Stimulated activated naive CD4-positive, alpha-beta T cell (primary cell): Measurements from ENCODE around the gene HNF1A.
A peak's percentile ranks its signal among the peaks of the same experiment; 100 is the strongest.

Experiments used
- DNase-seq, 6 experiments: peaks; one replicate each; lab custom pipeline; 2025; lab: John Stamatoyannopoulos, UW

HNF1A gene

DNA sequence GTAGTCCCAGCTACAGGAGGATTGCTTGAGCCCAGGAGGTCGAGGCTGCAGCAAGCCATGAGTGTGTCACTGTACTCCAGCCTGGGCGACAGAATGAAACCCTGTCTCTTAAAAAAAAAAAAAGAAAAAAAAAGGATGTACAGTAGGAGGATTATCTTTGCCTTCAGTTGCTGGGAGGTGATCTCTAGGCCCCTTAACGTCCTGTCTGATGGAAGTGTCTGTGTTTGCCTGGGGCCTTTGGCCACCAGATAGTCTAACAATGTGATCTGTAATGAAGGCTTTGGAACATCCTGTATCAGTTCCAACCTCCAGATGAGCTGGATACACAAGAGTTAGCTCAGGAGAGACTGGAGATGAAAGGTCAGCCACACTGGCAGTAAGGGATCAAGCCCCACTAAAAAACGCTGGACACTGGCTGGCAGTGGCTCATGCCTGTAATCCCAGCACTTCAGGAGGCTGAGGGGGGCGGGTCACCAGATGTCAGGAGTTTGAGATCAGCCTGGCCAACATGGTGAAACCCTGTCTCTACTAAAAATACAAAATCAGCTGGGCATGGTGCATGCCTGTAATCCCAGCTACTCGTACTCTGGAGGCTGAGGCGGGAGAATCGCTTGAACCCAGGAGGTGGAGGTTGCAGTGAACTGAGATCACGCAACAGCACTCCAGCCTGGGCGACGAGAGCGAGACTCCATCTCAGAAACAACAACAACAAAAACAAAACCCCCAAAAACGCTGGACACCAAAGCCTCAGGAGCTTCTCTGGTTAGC lies 19.0 kb upstream of the HNF1A start:
- no peak for DNase-seq

DNA sequence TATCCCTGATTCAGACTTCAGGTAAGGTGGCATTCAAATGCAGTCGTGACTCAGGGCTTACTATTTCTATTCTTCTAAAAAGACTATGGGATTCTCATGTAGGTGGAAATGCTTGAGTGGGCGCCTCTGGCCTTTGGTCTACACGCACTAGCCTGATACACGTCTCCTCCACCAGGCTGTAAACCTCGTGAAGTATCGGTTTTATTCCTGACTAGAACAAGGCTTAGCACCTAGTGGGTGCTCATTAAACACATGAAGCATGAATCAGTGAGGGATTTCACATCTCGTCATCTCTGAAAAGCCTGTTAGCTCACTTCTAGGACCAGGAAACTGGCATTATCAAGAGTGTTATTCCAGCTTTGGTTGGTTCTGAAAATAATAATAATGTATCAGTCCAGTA lies 17.7 kb upstream of the HNF1A start:
- no peak for DNase-seq

DNA sequence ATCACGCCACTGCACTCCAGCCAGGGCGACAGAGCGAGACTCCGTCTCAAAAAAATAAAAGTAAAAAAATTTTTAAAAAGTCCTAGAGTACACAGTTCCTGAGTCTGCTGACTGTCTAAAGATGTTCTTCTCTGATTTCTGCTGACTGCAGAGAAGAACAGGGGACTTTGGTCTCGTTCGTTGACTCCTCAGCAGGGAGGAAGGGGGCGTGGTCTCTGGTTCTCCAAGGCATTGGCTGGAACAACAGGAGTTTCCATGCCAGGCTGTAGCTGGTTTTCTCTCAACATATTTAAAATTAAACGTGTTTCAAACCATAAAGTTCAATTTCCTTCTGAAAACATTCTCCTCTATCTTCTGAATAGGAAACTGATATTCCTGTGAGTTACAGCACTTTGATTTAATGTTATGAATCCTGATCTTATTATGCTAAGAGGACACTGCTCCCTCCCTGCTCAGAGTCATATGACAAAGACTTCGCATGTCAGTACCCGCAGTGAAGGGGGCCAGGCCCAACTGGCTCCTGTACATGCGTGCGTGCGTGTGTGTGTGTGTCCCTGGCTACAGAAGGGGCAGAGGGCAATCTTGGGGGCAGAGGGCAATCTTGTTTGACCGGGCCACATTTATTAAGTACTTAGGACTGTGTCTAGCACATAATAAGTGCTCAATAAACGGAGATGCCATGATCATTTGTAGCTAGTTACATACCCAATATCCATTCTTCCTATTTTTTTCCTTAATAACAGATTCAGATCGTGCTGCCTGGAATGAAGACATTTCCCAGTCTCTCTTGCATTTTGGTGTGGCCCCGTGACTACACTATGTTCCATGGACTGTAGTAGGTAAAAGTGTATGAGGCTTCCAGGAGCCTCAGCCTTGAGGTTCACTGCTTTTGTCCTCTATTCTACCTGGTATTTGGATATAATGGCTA lies 16.5 kb upstream of the HNF1A start:
- no peak for DNase-seq

DNA sequence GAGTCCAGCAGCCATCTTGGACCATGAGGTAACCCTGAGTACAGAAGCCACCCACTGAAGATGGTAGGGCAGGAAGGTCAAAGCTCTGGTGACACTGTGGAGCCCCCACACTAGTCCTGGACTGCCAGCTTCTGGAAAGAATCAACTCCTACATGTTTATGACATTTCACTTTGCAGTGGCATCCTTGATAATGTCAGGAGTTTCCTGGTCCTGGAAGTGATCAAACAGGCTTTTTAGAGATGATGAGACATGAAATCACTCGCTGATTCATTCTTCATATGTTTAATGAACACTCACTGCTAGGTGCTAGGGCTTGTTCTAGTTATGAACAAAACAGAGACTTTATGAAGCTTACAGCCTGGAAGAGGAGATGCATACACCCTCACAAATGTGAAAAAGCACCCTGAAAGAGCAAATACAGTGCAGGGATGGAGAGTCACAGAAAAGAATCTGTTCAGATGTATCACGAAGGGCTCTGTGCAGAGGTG lies 15.8 kb upstream of the HNF1A start:
- DNase-seq = no peak

DNA sequence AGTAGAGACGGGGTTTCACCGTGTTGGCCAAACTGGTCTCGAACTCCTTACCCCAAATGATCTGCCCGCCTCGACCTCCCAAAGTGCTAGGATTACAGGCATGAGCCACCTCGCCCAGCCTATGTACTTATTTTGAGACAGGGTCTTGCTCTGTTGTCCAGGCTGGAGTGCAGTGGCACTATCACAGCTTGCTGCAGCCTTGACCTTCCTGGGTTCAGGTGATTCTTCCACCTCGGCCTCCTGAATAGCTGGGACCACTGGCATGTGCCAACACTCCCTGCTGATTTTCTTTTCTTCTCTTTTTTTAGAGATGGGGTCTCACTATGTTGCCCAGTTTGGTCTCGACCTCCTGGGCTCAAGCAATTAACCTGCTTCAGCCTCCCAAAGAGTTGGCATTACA lies 14.0 kb upstream of the HNF1A start:
- DNase-seq = no peak

DNA sequence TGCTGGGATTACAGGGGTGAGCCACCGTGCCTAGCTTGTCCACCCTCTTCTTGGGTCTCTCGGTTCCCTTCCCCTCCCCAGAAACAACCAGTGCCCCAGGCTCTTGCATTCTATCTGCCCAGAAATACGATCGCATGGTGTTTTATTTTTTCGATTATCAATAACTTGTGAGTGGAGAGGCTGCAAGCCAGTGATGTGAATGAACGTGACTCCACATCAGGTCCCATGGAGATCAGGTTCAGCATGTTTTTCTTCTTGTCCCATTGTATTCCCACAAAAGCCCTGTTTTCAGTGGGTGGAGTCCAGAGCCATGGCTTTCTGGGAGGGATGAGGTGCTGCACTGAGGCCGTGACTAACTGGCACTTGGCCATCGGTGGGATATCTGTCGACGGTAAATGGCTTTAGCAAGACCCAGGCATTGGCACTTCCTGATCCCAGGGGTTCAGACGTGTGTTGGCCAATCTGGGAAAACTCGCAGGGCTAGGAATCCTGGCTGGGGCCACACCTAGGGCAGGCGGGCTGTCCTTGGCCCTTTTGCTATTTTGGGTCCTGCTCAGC lies 12.7 kb upstream of the HNF1A start:
- DNase-seq = no peak

DNA sequence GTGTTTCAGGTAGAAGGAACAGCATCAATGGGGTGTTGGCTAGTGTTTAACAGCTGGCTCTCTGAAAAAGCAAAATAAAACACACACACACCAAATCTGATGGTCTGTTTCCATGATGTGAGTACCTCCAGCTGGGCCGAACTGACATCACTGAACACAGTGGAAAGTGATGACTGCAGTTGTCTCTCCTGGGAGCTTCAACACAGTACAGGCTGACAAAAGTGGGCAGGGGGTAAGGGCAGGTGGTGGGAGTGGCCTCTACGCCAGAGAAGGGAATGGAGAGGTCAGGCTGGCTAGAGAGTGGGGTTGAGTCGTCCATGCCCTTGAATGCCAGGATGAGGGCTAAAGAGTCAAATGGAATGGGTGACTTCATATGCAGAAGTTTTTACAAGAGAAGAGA lies 8.0 kb upstream of the HNF1A start:
- no peak for DNase-seq

DNA sequence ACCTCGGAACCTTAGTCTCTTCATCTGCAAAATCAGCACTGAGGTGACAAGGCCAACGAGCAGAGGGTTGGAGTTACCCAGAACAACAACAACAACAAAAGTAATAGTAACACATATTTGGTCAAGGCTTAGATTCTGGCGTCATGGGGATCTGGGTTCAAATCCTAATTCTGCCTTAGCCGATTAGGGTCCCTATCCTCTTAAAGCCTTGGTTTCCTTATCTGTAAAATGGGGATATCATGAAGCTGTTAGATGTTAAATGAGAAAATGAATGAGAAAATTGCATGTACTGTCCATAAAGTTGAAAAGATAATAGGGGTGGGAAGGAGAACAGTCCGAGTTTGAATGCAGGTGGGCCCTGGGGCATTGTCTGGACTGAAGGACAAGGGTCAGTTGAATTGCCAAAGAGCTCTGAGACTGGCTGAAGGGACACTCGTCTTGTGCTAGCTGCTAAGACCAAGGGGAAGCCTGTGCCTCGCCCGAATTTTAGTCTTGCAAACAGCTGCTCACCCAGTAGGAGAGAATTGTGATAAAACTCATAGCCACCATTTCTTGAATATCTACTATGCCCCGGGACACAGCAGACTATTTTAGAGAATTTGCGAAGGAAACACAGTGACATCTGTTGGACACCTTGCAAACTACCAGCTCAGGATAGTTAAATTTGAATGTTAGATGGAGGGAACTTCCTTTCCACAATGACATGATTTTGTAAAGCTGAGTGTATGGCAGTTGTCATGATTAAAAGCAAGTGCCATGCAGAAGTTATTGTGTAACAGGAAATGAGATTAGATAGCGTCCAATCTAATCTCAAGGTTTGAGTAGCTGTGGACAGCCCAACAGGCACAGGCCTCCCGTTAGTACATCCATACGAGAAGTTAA lies 6.8 kb upstream of the HNF1A start:
- peak in 4 of 6 experiments; percentile 10 to 73 (median 56) for DNase-seq

DNA sequence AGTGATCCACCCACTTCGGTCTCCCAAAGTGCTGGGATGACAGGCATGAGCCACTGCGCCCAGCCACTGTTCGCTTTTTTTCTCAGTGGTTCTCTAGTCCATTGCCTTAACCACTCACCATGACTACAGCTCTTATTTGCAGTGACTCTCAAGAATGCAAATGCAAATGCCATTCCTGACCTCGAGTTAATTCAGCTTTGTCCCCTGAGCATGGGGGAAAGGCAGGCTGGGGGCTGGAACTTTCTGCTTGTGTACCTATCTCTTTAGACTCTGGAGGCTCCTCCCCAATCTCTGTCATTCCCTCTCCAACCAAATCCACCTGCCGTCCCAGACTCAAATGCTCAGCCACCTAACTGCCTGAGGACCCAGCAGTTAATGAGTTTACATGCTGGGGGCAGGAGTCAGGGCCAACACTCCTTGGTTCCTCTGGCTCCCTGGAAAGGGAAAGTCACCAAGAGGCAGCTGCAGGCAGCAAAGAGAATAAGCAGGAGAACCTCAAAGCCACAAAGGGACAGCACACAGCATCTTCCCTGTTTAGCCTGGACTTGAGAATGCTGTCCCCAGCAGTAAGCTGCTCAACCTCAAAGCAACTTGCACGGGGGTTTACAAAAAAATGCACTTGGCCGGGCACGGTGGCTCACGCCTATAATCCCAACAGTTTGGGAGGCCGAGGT lies 5.3 kb upstream of the HNF1A start:
- no peak for DNase-seq

DNA sequence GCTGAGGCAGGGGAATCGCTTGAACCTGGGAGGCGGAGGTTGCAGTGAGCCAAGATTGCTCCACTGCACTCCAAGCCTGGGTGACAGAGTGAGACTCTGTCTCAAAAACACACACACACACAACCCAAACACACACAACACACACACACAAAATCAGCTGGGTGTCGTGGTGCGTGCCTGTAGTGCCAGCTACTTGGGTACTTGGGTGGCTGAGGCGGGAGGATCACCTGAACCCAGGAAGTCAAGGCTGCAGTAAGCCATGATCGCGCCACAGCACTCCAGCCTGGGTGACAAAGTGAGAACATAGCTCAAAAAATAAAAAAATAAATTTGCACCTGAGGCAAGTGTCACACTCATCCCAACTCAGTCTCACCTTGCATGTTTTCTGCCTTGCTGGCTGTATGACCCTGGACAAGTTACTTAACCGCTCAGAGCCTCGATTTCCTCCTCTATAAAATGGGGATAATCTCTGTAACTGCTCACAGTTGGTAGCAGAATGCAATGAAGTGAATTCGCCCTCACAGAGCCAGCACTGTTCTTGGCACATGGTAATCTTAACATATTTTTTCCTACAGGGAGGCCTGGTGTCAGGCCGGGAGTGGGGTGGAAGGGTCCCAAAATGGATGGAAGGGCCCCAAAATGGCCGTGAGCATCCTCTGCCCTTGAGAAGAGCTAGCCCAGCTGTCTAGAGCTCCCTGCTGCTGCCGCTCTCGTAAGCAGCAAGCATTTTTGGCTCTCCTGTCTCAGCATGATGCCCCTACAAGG lies 630 bp upstream of the HNF1A start:
- no peak for DNase-seq

DNA sequence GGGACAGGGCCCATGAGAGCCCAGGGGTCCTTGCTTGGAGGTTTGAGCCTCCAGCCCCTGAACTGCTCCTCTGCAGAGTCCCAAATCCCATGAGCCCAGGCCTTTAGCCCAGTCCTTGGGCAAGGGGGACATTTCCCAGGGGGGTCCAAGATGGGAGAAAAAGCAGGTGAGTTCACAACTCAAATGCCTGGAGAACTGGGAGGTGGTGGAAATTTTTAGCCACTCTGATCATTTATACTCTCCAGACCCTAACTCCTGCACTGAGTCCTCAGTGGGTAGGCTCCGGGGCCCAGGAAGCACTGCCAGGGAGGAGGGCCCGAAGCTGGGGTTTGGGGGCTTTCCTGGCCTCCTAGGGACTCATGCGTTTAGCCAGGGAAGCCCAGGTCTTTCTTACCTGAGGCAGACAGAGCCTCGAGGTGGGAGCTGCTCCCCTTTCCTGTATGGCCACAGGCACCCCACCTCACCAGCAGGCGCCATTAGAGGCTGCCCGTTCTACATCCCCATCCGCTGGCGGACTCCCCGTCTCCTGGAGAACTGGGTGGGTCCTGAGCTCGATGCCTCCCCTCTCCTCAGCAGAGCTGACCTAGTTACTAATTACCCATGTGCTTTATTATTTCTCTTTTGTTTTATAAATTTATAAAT lies 998 bp downstream of the HNF1A start:
- no peak for DNase-seq

DNA sequence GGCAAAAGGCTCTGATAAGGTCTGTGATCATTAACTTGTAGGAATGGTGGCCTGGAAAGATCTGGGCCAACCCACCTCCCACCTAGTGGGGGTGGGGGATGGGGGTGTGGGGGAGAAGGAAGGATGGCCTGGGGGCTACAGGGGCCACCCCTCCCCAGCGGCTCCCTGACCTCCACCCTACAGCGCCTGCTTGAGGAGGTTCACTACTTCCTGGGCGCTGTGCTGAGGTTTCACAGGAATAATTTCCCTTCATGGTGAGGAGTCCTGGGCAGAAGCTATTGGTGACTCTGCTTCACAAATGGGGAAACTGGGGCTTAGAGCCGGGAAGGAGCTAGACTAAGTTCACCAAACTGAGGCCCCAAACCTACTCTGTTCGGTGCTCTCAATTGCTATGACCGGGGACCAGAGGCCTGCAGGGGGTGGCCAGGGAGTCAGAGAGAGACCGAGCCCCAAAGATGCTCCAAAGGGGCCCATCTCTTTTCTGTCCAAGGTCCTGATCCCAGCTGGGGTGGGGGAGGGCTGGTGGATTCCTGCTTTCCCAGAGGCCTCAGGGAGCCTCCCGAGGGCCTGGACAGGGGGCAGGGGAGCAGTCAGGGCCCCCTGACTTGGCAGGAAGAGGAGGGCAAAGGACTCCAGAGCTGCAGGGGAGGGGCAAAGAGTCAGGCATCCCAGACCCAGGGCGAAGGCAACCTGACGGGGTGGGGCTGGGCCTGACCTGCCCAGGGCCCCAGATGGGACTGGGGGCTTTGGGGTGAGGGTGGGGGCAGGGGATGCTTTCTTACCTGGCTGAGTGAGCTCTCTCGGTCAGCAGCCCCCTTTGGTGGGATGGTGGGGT lies 1.7 kb downstream of the HNF1A start:
- DNase-seq = no peak

DNA sequence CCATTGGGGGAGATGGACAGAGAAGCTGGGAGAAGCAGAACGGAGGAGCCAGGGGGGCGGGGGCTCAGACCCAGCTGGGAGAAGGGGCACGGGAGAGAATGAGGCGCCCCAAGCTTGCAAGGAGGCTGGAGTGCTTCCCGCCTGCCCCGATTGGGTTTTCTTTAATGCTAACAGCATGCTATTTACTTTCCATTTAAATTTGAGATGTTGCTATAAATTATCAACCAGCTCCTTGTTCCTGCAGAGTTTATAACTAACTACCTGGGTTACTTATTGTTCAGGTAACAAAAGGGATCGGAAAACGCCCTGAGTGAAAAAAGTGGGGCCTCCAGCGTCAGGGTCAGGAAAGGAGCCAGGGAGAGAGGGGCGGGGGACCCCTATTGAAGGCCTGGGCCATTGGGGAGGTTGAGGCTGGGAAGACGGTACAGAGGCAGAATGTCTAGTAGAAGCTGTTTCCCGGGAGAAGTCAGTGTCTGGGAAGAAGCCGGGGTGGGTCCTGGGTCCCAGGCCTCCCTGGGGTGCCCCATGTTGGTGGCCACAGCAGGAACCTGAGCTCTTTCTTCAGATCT lies 2.5 kb downstream of the HNF1A start:
- no peak for DNase-seq

DNA sequence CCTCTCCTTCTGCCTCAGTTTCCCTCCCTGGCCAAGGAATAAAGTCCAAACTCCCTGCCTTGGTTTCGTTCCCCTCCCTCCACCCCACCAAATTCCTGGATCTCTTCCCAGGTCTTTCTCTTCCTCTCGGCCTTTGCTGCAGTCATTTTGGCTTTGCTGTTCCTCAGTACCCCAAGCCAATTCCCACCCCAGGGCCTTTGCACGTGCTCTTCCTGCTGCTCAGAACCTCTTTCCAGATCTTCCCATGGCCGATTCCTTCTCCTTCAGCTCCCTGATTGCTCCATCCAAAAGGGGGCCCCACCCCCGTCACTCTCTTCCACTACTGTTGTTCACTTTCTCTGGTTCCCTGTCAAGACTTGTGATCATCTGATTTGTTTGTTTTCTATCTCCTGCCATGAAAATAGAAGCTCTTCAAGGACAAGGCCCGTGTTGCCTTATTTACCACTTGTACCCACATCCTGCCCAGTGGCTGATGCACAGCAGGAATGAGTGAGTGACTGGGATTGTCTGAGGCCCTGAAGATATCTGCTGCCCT lies 3.1 kb downstream of the HNF1A start:
- no peak for DNase-seq

DNA sequence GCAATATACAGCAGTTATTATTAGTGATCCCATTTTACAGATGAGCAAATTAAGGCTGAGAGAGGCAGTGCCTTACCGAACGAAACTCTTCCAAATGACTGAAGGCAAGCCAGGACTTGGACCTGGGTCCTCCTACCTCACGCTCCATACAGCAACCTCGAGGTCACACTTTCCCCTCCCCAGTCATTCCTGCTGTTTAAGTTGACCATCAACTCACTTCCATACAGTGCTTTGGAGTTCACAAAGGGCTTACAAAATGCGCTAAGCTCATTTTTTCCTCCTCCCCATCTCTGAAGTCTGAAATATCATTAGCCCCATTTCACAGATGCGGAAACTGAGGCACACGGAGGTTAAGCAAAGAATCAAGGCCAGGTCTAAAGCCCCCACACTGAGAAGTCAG lies 4.3 kb downstream of the HNF1A start:
- DNase-seq = no peak

DNA sequence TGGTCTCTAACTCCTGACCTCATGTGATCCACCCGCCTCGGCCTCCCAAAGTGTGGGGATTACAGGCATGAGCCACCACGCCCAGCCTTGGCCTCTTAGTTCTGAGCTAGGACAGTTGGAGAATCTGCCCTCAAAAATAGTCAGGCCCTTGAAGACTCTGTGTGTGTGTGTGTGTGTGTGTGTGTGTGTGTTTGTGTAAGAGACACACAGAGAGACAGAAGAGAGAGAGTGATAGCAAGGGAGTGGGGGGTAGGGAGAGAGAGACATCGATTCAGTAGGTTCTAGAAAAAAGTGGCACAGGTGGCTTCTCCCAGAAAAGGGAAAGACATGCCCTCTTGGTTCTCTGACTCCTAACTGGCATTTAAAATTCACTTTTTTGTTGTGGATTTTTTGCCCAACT lies 5.4 kb downstream of the HNF1A start:
- no peak for DNase-seq

DNA sequence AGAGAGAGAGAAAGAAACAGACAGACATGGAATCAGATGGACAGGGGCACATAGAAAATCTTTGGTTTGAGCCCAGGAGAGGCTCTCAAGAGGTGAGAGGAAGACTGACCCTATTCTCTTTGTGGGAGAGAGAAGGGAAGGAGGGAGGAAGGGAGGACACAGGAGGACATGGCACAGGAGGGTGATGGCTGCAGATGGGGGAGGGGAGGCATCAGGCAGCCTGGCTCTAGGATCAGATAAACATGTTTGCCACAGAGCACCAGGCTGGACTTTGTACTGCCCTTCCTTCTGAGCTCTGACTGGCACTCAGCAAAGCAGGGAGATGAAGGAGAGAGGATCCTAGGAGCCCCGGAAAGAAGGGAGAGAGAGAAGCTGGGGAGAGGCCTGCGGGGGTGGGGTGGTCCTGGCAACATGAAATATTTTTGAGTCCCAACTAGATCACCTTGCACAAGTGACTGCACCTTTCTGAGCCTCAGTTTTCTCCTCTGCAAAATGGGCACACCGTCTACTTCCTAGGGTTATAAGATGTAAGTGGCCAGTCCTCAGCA lies 6.1 kb downstream of the HNF1A start:
- DNase-seq = no peak

DNA sequence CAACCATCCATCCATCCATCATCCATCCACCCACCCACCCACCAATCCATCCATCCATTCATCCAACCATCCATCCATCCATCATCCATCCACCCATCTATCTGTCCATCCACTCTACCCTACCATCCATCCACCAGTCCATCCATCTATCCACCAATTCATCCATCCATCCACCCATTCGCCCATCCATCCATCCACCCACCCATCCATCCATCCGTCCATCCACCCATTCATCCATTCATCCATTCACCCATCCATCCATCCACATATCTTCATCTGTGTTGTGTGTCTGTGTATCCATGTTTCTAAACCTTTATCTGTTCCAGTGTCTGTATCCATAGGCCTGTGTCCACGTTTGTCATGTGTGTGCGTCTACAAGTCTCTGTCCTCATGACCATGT lies 9.9 kb downstream of the HNF1A start:
- DNase-seq = no peak
